ENCODE data around the gene KCTD17.
A peak's percentile ranks its signal among the peaks of the same experiment; 100 is the strongest.

KCTD17 gene

DNA sequence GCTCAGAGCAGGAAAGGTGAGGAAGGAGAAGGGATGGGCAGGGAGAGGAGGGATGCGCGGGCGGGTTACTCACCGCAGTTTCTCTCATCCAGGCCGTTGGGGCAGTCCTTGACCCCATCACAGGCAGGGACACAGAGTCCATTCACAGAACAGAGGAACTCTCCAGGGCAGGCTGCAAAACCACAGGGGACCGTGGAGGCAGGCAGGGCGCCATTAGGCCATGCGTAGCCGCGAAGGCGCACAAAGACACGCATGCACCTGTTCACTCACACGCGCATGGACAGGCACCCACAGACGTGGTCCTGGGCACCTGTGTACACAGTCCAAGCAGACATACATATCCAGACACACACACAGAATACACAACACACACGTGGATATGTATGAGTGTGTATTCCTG lies 23.0 kb downstream of the KCTD17 start:
- no peak for DNase-seq (ENCODE audit: low read depth)
- TF ChIP-seq, protein P1, sequence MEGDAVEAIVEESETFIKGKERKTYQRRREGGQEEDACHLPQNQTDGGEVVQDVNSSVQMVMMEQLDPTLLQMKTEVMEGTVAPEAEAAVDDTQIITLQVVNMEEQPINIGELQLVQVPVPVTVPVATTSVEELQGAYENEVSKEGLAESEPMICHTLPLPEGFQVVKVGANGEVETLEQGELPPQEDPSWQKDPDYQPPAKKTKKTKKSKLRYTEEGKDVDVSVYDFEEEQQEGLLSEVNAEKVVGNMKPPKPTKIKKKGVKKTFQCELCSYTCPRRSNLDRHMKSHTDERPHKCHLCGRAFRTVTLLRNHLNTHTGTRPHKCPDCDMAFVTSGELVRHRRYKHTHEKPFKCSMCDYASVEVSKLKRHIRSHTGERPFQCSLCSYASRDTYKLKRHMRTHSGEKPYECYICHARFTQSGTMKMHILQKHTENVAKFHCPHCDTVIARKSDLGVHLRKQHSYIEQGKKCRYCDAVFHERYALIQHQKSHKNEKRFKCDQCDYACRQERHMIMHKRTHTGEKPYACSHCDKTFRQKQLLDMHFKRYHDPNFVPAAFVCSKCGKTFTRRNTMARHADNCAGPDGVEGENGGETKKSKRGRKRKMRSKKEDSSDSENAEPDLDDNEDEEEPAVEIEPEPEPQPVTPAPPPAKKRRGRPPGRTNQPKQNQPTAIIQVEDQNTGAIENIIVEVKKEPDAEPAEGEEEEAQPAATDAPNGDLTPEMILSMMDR (conservative IDR thresholded peaks at IDR 0.05; ENCODE audit: low read depth, low read length): no peak

DNA sequence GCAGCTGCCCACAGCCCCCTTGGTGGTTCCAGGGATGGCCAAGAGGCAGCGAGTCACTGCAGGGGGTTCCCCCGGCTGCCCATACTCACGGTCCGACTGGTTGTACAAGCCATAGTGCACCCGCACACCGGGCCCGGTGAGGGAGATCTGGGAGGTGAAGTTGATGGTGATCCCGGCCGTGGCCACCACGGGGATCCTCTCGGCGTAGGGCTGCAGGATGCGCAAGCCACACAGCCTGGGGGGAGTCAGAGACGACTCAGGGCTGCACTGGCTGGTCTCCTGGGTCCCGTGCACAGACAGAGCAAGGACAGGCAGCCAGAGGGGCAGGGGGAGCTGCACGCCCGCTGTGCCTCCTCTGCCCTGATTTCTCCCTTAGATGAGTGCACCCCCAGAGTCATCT lies 23.5 kb downstream of the KCTD17 start:
- TF ChIP-seq, protein P1 (conservative IDR thresholded peaks at IDR 0.05; ENCODE audit: low read depth, low read length): no peak
- DNase-seq (ENCODE audit: low read depth): no peak
- no peak overlapping the region for H3K4me3 ChIP-seq (ENCODE audit: low read length)

More for the DNA sequence above, 23.0 kb downstream of the KCTD17 start:
- no peak overlapping the region for H3K4me3 ChIP-seq (ENCODE audit: low read length)

DNA sequence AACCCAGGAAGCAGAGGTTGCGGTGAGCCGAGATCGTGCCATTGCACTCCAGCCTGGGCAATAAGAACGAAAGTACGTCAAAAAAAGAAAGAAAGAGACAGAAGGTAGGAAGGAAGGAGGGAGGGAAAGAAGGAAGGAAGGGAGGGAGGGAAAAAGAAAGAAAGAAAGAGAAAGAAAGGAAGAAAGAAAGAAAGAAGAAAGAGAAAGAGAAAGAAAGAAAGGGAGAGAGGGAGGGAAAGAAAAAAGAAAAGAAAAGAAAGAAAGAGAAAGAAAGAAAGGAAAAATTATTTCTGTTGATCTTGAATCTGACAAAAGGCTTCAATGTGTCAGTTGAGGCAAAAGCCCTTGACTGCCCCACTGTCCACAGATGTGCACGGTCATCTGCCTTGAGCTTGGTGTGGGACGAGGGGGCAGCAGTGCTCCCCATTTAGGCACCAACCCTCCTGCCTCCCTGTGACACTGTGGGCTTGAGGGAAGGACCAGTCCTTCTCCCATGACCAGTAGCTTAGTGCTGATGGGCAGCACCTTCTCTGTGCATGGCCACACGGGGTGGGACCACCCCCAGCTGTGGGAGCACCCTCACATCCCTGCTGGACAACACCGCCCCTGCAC lies 24.4 kb downstream of the KCTD17 start:
- DNase-seq (ENCODE audit: low read depth): no peak
- H3K4me3 ChIP-seq (ENCODE audit: low read length): no peak overlapping the region
- TF ChIP-seq, protein P1 (conservative IDR thresholded peaks at IDR 0.05; ENCODE audit: low read depth, low read length): no peak

GRCh38 chr22:37077802-37078448 lies 26.4 kb downstream of the KCTD17 start:
- DNase-seq (ENCODE audit: low read depth): no peak
- H3K4me3 ChIP-seq (ENCODE audit: low read length): no peak overlapping the region
- TF ChIP-seq, protein P1 (conservative IDR thresholded peaks at IDR 0.05; ENCODE audit: low read depth, low read length): peak; percentile 99

- no peak for DNase-seq (ENCODE audit: low read depth)
- H3K4me3 ChIP-seq (ENCODE audit: low read length): no peak overlapping the region
- TF ChIP-seq, protein P1 (conservative IDR thresholded peaks at IDR 0.05; ENCODE audit: low read depth, low read length): no peak
Measured at GRCh38 chr22:37079158-37079557, 27.6 kb downstream of the KCTD17 start.

DNA sequence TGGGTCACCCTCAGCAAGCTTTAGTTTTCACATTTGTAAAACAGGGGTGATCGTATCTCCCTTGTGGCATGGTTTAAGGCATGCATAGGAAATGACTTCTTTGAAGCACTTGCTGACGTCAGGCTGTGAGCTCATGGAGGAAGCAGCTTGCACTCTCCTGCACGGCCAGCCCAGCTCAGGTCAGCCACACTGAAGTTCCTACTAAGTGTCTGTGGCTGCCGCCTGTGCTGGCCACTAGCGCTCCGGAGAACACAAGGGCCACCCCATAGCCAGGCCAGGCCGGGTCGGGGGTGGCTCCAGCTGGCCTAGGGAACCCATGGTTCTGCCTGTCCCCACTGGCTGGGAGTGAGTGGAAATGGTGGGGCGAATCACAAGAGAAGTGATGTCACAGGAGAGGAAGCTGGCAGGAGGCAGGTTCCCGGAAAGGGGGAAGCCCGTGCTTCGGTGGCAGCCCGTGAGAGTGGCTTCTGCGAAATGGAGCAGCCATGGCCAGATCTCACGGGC lies 28.2 kb downstream of the KCTD17 start:
- H3K4me3 ChIP-seq (ENCODE audit: low read length): no peak overlapping the region
- TF ChIP-seq, protein P1 (conservative IDR thresholded peaks at IDR 0.05; ENCODE audit: low read depth, low read length): no peak
- no peak for DNase-seq (ENCODE audit: low read depth)

GRCh38 chr22:37080438-37080837 lies 28.9 kb downstream of the KCTD17 start:
- no peak overlapping the region for H3K4me3 ChIP-seq (ENCODE audit: low read length)
- TF ChIP-seq, protein P1 (conservative IDR thresholded peaks at IDR 0.05; ENCODE audit: low read depth, low read length): no peak
- DNase-seq (ENCODE audit: low read depth): no peak

All from retinal pigment epithelial cell (primary cell).